ENCODE results near the gene SRSF4. TPM values are rescaled to one million over a fixed set of nuclear protein-coding genes. Genes with fewer than 3 reads are reported as not detected.

Gene SRSF4
- total and polyA plus RNA-seq, 2 of the 8 experiments (the other 6 are each of a cell fraction or from before 2014, with no cell fraction given) = 34.9 to 86.5 TPM

GRCh38 chr1:29162025-29162424 is 19.7 kb downstream of the SRSF4 start:
- CTCF ChIA-PET (ENCODE audit: partially characterized antibody) = interaction anchor here (1.5 to 3.3 kb wide), 3 partner anchors 8 to 411 kb away, joined by 3 to 12 read pairs (median 4); no protein-coding TSS in a partner anchor
- no peak for TF ChIP-seq TCF12 (IDR thresholded peaks at IDR 0.05; ENCODE audit: low read depth, low read length)
- TF ChIP-seq JUND (IDR thresholded peaks at IDR 0.05; ENCODE audit: low read length) = no peak
- TF ChIP-seq POLR2AphosphoS5 (IDR thresholded peaks at IDR 0.05; ENCODE audit: low read depth, low read length) = no peak
- TF ChIP-seq, protein P1, sequence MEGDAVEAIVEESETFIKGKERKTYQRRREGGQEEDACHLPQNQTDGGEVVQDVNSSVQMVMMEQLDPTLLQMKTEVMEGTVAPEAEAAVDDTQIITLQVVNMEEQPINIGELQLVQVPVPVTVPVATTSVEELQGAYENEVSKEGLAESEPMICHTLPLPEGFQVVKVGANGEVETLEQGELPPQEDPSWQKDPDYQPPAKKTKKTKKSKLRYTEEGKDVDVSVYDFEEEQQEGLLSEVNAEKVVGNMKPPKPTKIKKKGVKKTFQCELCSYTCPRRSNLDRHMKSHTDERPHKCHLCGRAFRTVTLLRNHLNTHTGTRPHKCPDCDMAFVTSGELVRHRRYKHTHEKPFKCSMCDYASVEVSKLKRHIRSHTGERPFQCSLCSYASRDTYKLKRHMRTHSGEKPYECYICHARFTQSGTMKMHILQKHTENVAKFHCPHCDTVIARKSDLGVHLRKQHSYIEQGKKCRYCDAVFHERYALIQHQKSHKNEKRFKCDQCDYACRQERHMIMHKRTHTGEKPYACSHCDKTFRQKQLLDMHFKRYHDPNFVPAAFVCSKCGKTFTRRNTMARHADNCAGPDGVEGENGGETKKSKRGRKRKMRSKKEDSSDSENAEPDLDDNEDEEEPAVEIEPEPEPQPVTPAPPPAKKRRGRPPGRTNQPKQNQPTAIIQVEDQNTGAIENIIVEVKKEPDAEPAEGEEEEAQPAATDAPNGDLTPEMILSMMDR (IDR thresholded peaks at IDR 0.05; ENCODE audit: control extremely low read depth in 1 of 3, insufficient read depth in 1 of 3, low read depth in 1 of 3, low read length in 3 of 3) = no peak
- TF ChIP-seq CEBPB (IDR thresholded peaks at IDR 0.05; ENCODE audit: low read depth, low read length) = no peak
- no peak for TF ChIP-seq EZH2 (IDR thresholded peaks at IDR 0.05; ENCODE audit: low read depth, low read length, severe bottlenecking)
- no peak for TF ChIP-seq BCL11A (IDR thresholded peaks at IDR 0.05; ENCODE audit: low read depth in 2 of 2, low read length in 2 of 2)
- TF ChIP-seq USF2 (IDR thresholded peaks at IDR 0.05; ENCODE audit: low read length) = no peak
- no peak for TF ChIP-seq NRF1 (IDR thresholded peaks at IDR 0.05; ENCODE audit: low read depth, low read length)
- no peak for TF ChIP-seq ASH2L (IDR thresholded peaks at IDR 0.05; ENCODE audit: low read length)

More at GRCh38 chr1:29162025-29162424, 19.7 kb downstream of the SRSF4 start:
- Histone ChIP-seq H2BK15ac (ENCODE audit: low read length) (no peak overlapping the region), H3K14ac (ENCODE audit: insufficient read length) (no peak overlapping the region), H3K23me2 (ENCODE audit: low read depth, low read length) (no peaks in the 10 kb centered on the region), H3K56ac (replicated peaks; ENCODE audit: insufficient read length, low read depth, low read length) (no peak overlapping the region), H3K4me1 (replicated peaks in 1 of 4; ENCODE audit: control insufficient read depth in 3 of 4, insufficient read depth in 4 of 4, low read length in 3 of 4) (peaks cover 15 to 37% (median 20%) of the 10 kb centered on the region in 4 experiments), H2BK5ac (ENCODE audit: low read depth, low read length) (no peak overlapping the region), H2BK12ac (ENCODE audit: low read depth, low read length) (no peak overlapping the region), H3K9me3 (ENCODE audit: insufficient read depth in 2 of 2, low read depth in 1 of 2, low read length in 1 of 2) (no peaks in the 10 kb centered on the region), H3K4me3 (ENCODE audit: extremely low read depth in 1 of 4, insufficient read depth in 2 of 4, low read depth in 3 of 4, low read length in 4 of 4) (no peak overlapping the region), H3K4me2 (ENCODE audit: insufficient read depth in 1 of 2, low read depth in 2 of 2, low read length in 2 of 2) (no peak overlapping the region; a peak in 1 of 4 replicates), H3K23ac (ENCODE audit: insufficient read length) (no peak overlapping the region), H4K5ac (ENCODE audit: insufficient read length, low read depth, low read length) (no peak overlapping the region), H4K20me1 (replicated peaks in 1 of 2; ENCODE audit: control insufficient read depth in 1 of 2, insufficient read depth in 2 of 2, low read length in 2 of 2) (peaks cover 0 to 5% of the 10 kb centered on the region in 2 experiments), H3K79me1 (ENCODE audit: low read depth, low read length) (peaks cover 4% of the 10 kb centered on the region), H3K27ac (ENCODE audit: low read depth, low read length) (no peak overlapping the region), H2BK20ac (ENCODE audit: low read length) (no peak overlapping the region), H2AFZ (ENCODE audit: low read length) (no peak overlapping the region), H2BK120ac (replicated peaks; ENCODE audit: low read depth, low read length) (no peak overlapping the region), H4K91ac (replicated peaks; ENCODE audit: insufficient read length, low read length) (no peak overlapping the region), H2AK5ac (ENCODE audit: low read depth, low read length) (no peak overlapping the region), H4K8ac (ENCODE audit: extremely low read depth, insufficient read depth, low read length) (no peak overlapping the region), H3K18ac (ENCODE audit: extremely low read depth, low read length) (no peak overlapping the region), H3K79me2 (ENCODE audit: control insufficient read depth in 1 of 2, insufficient read depth in 2 of 2, low read length in 2 of 2) (peaks cover 5 to 69% of the 10 kb centered on the region in 2 experiments; a peak in 3 of 4 replicates), H3K36me3 (ENCODE audit: control insufficient read depth in 2 of 4, insufficient read depth in 4 of 4, low read length in 3 of 4) (peaks cover 6 to 61% (median 16%) of the 10 kb centered on the region in 4 experiments), H3K9ac (replicated peaks in 1 of 4; ENCODE audit: extremely low read depth in 1 of 4, low read depth in 3 of 4, low read length in 3 of 4) (no peak overlapping the region), H3K4ac (replicated peaks; ENCODE audit: insufficient read length, low read depth, low read length) (no peak overlapping the region), H3K27me3 (replicated peaks in 1 of 4; ENCODE audit: control insufficient read depth in 3 of 4, extremely low read depth in 1 of 4, insufficient read depth in 3 of 4, low read length in 3 of 4) (no peaks in the 10 kb centered on the region)
- 85% methylated on average over 4 of the region's 4 CpGs; no CpG with 5 or more reads in 1 of the 2 experiments for WGBS, 2 experiments (ENCODE audit: extremely low coverage in 1 of 2, insufficient coverage in 1 of 2, insufficient read length in 1 of 2, insufficient replicate concordance in 2 of 2, low coverage in 1 of 2, low lambda C conversion rate in 2 of 2, missing lambda C conversion rate in 1 of 2)
- POLR2A ChIA-PET (ENCODE audit: partially characterized antibody) = interaction anchor here (0.9 to 1.2 kb wide), 5 partner anchors 8 to 20 kb away, joined by 3 to 4 read pairs (median 3); partner anchors contain the start of gene SRSF4
- FAIRE-seq (no peak), DNase-seq (ENCODE audit: low read depth in 1 of 2, low spot score in 2 of 2) (no peak)

Data from H1 (cell line).